Epithelial cell of proximal tubule (primary cell): ENCODE measurements around the gene FOXC2. TPM values are rescaled to one million over a fixed set of nuclear protein-coding genes. Genes with fewer than 3 reads are reported as not detected.

Source experiments
- DNase-seq: peaks from one replicate; pipeline ENCODE4 v3.0.0-alpha.2; 2011; ENCODE audit warnings: low read depth
- H3K4me3 ChIP-seq: 2 replicates; pipeline ENCODE4 v1.5.1; 2011; ENCODE audit warnings: low read depth, mild to moderate bottlenecking, low read length
- CTCF ChIP-seq: conservative IDR thresholded peaks from 2 replicates; pipeline ENCODE4 v1.5.1; 2012; ENCODE audit warnings: low read depth, mild to moderate bottlenecking, low read length
- total RNA-seq: library from RNA; depleted of rRNA; stranded (reverse); fragments of >200 nt; gene quantifications from 2 replicates; pipeline ENCODE4 v1.2.3, GENCODE V29; 2015

The FOXC2 gene
- total RNA-seq, 1 donor from 2014 or later, result 26.5 TPM

DNA sequence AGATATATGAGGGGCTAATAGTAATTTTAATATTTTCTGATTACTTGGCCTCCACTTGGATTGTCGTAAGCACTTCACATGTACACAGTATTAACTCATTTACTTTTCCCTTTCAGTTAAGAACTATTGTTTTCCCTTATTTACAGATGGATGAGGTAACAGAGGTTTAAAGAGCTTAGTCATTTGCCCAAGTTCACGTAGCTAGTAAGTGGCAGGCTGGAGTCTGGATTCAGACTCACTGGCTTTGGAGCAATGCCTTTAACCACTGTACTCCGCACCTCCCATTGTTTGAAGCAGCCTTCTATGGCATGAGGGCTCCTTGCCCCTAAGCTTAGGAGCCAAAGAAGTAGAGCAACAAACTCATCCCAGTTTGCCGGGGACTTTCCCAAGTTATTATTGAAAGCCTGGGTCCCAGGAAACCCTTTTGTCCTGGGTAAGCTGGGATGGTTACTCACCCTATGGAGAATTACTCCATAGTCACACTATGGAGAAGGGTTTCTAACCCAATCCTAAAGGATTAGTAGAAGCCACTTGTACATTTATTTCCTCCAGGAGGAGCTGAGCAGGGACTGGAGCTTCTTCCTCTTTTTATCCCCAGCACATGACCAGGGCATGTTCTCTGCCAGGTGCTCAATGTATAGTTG lies 24.0 kb downstream of the FOXC2 start:
- DNase-seq, result no peak
- TF ChIP-seq CTCF, result no peak
- H3K4me3 ChIP-seq, result no peak overlapping the region

DNA sequence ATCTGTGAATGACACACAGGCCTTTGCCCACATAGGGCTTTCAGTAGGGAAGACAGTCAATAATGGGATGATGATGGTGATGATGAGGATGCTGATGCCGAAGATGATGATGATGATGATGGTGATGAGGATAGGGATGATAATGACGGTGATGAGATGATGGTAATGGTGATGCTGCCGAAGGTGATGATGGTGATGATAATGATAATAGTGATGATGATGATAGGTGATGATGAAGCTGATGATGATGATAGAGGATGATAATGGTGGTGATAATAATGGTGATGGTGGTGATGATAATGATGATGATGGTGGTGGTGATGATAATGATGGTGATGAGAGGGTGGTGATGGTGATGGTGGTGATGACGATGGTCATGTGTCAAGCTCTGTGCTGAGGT lies 24.6 kb downstream of the FOXC2 start:
- no peak for TF ChIP-seq CTCF
- no peak overlapping the region for H3K4me3 ChIP-seq
- DNase-seq, result no peak

DNA sequence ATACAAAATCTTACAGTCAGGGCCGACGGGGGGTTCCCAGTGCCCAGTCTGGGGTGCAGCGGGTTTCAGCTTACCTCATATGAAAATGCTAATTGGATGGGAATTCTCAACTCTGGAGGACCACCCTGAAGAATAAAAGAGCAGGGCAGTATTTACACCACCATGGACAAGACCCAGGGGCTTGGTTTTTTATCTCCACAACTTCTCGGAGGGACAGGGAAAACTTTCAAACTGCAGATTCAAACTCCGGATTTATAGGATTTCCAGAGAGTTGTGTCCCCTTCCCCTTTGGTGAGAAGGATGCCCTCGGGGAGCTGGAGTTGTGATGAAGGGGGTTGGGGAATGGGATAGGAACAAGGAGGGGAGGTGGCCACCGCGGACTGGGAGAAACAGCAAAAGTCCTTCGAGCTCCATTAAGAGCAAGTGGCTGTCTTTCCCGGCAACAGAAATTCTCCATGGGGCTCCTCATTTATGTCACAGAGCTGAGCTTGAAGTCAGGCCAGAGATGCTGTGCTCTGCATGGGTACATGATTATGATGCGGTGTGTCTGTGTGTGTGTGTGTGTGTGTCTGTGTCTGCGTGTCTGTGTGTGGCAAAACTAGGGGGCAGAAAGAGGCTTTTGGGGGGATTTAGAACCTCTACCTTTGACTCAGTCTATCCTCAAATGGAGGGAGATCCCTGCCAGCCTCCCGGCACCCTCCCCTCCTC lies 27.4 kb downstream of the FOXC2 start:
- DNase-seq, result no peak

GRCh38 chr16:86594721-86595120 lies 28.1 kb downstream of the FOXC2 start:
- no peak overlapping the region for H3K4me3 ChIP-seq
- TF ChIP-seq CTCF, result no peak
- no peak for DNase-seq

More for the DNA sequence above, 27.4 kb downstream of the FOXC2 start:
- H3K4me3 ChIP-seq, result no peak overlapping the region
- TF ChIP-seq CTCF, result no peak

DNA sequence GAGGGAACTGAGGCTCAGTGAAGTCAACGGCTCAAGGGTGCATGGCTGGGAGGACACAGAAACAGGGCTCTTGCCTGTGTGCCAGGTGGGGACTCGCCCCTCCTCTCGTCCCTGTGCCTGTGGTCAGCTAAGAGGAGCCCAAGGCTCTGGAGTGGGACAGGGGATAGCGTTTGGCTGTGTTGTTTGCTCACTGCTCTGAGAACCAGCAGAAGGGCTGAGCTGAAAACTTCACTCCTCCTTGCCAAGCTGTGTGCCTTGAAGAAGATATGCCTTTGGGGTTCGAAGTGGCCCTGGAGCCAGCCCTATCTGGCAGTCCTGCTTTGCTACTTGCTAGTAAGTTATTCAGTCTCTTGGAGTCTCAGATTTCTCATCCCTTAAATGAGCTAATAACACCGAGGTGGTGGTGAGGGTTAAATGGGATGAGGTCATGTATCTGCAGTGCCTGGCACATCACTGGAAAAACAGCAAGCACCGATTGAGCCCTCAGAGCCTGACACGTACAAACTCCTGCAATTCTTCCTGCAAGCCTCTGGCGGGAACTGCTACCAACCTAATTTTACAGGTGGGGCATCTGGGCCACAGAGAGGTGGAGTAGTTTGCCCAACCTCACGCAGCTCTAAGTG lies 29.5 kb downstream of the FOXC2 start:
- DNase-seq, result no peak
- TF ChIP-seq CTCF, result no peak
- no peak overlapping the region for H3K4me3 ChIP-seq

DNA sequence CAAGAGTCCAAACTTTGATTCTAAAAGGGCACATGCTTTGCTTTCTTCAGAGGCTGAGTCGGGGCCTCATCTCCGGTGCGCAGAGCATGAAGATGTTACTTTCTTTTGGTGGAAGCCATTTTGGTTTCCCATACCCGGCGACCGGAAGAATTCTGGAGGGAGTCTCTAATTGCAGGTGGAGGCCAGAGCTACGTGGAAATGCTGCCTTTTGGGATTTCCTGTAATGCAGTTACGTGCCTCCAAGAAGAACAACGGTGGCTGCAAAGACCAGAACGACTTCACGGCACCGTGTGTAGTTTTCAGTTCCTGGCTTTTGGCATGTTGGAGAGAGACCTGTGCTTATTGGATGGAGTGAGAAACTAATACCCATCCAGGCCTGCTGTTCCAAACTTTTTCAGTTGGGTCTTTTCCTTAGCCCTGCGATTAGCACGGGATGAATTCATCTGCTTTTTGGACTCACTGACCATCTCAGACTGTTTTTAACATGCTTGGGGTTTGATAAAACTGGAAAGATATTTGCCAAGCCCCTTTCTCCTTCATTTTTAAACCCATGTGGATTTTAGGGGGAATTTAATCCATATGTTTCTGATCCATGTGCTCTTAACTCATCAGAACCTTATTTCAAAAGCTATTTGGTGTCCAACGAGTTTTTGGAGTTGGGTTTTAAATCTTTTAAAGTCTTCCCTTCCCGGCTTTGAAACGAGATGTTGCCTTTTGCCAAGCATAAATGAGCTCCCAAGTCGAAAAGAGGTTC lies 30.7 kb downstream of the FOXC2 start:
- TF ChIP-seq CTCF, result no peak
- no peak overlapping the region for H3K4me3 ChIP-seq
- DNase-seq, result no peak
